HG02885 (cell line): ENCODE measurements around the gene SLC25A14.
"Not testable (repeated sequence)": the region's sequence is repeated elsewhere in the genome, so short reads cannot be mapped to it uniquely, and the experiment has no call there.

Source experiments
- ATAC-seq: cut with Tn5 transposase; IDR thresholded peaks from one replicate; pipeline ENCODE4 v1.9.1; 2021; ENCODE audit warnings: mild to moderate bottlenecking; ENCODE audit not compliant: unreplicated experiment, poor library complexity

The SLC25A14 gene, protein sequence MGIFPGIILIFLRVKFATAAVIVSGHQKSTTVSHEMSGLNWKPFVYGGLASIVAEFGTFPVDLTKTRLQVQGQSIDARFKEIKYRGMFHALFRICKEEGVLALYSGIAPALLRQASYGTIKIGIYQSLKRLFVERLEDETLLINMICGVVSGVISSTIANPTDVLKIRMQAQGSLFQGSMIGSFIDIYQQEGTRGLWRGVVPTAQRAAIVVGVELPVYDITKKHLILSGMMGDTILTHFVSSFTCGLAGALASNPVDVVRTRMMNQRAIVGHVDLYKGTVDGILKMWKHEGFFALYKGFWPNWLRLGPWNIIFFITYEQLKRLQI

DNA sequence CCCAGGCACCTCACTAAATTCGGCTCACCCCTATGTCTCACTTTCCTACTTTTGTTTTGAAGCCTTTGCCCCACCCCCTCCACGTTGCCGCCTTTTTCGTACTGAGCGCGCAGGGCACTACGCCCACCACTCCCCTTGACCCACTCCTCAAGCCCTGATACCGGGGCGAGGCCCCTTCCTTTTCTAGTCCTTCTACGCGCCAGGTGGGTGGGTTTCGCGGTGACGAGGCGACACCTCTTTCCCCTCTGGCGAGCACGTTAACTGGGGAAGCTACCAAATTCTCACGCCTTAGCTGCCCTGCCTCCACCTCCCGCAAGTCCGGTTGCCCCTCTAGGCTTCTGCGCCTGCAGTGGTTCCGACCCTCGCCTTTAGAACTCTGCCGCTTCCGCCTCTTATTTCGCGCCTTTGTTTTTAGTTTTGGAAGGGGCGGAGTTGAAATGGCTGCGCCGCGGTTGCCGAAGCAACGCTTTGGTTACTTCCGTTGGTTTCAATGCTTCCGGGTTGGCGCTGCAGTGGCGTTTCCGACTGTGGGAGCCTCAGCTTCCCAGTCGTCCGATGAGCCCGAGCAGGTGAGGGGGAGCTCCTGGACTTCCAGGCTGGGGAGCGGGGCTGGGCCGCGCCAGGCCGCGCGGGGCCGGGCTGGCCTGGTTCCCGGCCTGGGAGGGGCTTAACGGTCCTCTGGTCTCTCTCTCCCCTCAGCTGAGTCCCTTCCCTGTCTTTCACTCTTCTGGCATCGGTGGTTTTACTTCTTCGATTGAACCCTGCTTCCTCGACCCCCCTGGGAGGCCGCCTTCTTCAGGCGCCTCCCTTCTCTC, at the start of gene SLC25A14:
Gene SLC25A14, plus strand, starts transcription at position 512 of the 815 bp plus-strand sequence. CDS start 360 bp downstream, outside the sequence.
- peak; percentile 97 for ATAC-seq

DNA sequence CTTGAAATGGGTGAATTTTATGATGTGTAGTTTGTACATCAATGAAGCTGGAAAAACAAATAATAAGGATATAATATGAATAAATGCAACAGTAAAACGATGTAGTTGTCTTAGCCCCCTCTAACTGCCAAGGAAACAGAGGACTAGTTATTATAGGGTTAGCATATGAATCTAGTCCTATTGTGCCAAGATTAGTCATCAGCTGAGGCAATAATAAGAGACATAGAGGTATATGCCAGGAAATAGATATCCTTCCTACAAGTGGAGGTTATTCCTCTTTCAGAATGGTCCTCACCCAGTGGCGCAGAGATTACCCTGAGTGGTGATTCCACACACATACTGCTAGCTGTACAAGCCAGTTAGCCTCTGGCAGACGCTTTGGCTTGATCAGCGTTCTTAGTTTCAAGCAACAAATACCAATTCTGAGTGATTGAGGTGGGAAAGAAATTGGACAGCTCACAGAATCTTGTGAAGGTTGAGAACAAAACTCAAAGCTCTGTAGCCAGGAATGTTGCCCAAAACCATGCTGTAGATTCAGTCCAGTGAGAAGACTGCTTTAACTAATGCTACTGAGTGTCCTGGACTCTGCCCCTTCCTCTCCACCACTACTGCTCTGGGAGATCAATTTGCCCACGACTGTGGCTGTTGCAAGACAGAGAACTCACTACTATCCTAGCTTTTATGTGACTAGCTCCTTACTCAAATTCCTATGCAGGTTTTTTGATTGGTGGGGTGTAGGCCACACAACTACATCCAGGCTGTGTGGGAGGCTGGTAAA, 44.0 kb upstream of the SLC25A14 start:
- no peak for ATAC-seq

DNA sequence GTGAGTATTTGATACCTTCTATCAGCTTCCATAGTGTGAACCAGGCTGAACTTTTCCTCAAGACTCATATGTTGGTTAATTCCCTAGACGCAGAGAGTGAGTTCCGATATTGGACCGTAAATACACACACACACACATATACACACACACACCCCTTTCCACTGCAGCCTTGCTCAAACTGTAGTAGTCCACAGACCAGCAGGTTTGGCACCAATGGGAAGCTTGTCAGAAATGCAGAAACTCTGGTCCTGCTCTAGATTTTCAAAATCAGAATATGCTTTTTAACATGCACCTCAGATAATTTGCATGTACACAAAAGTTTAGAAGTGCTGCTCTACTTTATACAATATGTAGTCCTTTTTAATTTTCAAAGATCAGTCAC, 43.4 kb upstream of the SLC25A14 start:
- no peak for ATAC-seq

DNA sequence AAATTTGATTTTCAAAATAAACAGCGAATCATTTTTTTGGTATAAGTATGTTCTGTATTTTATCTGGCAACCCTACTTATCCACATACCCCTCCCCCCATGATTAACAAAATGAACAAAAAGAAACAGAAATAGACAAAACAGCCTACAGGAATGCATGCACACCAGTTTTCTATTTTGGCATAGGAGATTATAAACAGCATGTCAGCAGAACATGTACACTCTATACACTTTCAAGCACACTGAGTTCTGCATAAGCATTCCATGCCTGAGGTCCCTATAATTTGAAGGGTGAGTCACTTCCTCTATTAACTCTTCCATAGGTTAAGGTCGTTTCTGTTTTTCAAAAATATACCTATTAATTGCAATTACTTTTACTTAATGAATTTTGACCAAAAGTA, 43.0 kb upstream of the SLC25A14 start:
- no peak for ATAC-seq

DNA sequence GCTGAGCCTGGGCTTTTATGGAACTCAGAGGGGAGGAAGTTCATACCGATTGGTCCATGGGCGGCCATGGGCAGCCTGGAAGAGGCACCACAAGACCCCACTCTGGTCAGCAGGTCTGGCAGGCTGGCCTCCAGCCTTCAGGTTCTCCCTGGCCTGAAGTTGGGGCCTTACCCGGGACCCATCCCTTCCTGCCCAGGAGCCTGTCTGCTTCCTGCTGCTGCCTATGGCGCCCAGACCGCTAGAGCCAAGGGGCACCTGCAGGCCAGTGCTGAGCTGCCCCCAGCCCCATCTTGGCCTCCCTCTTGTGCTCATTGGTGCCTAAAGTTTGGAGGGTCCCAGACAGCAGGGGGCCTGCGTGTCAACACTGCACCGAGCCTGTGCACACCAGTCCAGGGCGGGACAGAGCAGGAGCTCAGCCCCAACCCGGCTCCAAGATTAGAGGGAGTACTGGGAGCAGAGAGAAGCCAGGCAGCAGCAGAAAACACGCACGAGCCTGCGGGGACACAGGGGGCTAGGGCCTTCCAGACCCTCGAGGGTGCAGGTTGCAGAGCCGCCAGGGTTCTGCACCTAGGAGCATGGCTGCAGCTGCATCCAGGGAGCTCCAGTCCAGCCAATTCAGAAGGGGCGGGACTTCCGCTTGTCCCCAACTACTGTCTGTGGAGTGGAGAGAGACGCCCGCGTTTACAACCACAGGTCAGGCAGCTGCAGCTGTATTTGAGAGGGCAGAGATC, 40.3 kb upstream of the SLC25A14 start:
- ATAC-seq, result no peak

DNA sequence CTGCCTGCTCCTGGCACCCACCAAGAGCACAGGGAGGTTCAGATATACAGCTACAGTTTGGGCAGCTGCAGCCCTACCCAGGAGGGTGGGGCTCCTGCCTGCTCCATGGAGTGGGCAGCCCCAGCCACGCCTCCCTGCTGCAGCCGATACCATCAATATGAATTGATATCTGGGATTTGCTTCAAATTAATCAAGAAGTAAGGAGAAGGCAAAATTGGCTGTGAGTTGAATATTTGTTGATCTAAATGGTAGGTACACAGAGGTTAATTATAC, 39.8 kb upstream of the SLC25A14 start:
- no peak for ATAC-seq

DNA sequence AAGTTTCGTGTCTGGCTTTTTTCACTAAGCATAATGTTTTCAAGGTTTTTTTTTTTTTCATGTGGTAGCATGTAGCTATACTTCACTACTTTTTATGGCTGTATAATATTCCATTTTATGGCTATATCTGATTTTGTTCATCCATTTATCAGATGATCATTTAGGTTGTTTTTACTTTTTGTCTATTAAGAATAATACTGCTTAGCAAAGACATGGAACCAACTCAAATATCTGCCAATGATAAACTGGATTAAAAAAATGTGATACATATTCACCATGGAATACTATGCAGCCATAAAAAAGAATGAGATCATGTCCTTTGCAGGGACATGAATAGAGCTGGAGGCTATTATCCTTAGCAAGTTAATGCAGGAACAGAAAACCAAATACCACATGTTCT, 38.3 kb upstream of the SLC25A14 start:
- no peak for ATAC-seq

DNA sequence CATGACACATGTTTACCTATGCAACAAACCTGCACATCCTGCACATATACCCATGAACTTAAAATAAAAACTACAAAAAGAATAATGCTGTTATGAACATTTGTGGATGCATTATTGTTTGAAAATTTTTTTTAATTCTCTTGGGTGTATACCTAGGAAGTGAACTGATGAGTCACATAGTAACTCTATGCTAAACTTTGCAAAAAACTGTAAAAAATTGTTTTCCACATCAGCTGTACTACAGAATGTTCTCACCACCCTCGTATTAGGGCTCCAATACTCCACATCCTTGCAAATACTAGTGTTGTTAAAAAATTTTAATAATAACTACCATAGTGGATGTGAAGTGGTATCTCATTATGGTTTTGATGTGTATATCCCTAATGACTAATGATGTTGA, 37.7 kb upstream of the SLC25A14 start:
- no peak for ATAC-seq

DNA sequence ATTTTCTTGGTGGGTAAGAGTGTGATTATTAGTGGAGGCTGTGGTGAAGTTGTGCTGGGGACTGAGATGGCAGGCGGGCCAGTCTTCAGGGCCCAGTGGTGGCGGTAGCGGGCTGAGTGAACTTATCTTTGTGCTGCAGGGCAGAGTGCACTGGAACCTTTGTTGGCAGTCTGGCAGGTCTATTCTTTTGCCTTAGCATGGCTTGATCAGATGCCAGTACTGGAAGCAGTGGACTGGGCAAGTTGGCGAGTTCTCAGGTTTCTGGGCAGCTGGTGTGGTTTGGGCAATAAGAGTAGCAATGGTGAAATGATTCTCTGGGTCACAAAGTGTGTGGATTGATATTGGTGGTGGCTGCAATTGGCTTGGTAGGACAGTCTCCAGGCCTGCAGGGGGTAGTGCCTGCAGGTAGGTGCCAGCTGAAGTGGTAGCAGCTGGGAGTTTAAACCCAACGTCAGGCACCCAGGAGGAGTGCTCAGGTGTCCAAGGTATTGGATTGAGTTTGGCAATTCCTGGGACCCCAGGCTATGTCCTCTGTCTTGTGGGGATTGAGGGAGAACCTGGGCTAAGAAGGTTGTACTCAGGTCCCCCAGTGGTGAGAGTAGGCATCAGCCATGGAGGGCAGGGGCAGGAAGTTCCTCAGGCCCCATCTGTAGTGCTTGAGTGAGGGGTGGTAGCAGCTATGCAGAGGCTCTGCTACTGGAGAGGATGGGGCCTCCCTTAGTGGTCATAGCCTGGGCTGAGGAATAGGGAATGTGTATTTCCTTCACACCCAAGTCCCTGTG, 34.9 kb upstream of the SLC25A14 start:
- ATAC-seq, result no peak

DNA sequence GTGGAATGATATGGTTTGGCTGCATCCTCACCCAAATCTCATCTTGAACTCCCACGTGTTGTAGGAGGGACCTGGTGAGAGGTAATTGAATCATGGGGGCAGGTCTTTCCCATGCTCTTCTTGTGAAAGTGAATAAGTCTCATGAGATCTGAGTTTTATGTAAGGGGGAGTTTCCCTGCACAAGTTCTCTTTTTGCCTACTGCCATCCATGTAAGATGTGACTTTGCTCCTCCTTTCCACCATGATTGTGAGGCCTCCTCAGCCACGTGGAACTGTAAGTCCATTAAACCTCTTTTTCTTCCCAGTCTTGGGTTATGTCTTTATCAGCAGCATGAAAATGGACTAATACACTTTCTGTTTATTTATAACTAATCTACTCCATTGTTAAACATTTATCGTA, 19.8 kb upstream of the SLC25A14 start:
- ATAC-seq, result not testable (repeated sequence)

DNA sequence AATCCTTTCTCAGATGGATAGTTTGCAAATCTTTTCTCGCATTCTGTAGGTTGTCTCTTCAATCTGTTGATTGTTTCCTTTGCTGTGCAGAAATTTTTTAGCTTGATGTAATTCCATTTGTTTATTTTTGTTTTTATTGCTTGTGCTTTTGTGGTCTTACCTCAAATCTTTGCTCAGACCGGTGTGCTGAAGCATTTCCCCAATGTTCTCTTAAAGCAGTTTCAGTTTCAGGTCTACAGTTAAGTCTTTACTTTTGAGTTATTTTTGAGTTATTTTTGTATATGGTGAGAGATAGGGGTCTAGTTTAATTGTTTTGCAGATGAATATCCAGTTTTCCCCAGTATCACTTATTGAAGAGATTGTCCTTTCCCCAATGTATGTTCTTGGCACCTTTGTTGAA, 18.2 kb upstream of the SLC25A14 start:
- ATAC-seq, result peak; percentile 71

DNA sequence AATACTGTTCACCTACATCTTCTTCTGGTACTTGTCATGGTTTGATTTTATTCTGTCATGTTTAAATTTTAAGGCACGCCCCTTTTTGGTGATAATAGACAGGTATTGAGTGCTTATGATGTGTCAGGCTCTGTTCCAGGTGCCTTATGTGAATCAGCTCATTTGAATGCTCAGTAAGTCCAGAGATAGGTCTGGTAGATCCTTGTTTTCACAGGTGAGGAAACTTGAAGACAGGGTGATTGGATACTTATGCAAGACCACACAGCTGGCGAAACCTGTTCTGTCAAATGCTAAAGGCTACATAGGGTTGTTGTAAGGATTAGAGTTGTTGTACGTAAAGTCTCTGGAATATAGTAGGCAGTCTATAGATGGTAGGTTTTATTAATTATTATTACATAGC, 9.6 kb upstream of the SLC25A14 start:
- no peak for ATAC-seq

DNA sequence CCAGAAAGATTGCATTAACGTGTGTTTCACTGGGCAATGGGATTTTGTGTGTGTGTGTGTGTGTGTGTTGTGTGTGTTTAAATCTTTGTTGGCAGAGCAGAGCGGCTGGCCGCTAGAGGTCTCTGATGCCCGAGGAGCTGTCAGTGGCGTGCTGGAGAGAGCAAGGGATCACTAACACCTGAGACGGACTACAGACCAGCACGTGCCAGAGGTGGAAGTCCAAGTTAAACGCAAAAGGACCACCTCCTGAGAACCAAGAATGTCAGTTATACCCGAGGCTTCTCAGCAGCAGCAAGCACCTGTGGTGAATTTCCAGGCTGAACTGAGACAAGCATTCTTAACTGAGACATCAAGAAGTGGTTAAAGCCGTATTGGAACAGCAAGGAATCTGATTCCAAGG, 9.0 kb upstream of the SLC25A14 start:
- peak; percentile 93 for ATAC-seq

DNA sequence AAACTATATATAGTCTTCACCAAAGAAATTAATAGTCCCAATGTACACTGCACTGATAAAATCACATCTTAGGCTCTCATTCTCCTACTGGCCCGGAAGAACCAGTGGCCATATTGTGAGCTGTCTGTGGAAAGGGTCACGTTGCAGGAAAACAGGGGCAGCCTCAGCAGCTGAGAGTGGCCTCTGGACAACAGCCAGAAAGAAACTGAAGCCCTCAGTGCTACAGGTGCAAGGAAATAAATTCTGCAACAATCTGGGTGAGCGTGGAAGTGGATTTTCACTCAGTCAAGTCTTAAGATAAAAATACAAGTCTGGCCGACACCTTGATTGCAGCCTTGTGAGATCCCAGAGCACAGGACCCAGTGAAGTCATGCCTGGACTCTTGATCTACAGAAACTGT, 3.2 kb upstream of the SLC25A14 start:
- ATAC-seq, result no peak

DNA sequence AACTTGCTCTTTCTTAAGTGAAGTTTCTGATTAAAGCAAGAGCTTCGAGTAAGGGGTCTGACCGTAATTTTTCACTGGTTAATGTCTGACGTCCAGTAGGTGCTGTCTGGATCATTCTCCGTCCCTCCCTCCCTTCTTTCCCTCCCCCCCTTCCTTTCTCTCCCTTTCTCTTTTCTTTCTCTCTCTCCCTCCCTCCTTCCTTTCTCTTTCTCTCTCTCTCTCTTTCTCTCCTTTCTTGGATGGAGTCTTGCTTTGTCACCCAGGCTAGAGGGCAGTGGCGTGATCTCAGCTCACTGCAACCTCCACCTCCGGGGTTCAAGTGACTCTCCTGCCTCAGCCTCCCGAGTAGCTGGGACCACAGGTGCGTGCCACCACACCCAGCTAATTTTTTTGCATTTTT, 850 bp upstream of the SLC25A14 start:
- ATAC-seq, result not testable (repeated sequence)

DNA sequence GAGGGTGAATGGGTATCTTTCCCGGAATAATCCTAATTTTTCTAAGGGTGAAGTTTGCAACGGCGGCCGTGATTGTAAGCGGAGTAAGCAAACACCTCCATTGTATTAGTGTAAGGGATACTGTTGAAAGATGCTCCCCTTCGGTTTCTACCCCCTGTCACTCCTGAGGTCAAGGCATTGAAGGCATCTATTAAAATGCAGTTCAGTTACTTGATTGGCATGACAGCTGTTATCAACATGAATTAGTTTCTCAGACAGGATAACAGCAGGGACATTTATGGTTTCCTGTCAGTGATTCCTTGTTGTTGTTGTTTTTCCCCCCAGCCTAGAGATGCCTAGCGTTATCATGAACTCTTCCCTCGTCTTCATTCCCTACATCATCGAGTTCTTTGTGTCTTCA, 552 bp downstream of the SLC25A14 start:
- ATAC-seq, result peak; percentile 1

DNA sequence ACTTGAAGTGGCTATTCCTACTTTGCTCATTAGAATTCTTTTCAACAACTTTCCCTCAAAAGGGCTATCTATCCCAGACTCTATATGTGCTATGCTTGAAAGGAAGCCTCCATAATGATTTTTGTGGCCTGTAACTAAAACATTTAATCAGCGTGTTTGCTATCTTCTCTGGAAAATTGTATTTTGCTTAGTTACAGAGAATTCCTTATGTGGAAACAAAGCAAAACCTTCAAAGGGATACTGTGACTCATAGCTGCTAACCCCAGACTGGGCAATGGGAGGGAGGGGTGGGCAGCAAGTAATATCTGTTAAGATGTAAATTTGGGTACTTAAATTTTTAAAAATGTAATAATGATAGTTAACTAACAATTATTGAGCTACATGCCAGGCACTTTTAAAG, 3.7 kb downstream of the SLC25A14 start:
- no peak for ATAC-seq

DNA sequence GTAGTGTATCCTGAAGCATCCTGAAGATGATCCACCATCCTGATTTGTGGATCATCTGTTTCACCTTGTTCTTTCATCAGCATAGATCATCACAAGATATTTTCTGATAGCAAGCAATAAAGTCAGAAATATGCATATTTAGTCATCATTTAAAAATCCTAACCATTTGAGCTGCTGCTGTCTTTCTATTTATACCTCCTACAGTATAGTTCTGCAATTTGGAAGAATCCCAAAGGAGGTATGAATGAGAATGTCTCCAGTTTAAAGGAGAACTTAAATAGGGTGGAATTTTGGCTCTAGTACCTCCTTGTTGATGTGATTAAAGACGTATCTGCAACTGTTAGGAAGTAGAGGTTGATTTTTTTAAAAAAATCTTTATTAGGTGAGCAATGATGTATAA, 7.6 kb downstream of the SLC25A14 start:
- ATAC-seq, result no peak

DNA sequence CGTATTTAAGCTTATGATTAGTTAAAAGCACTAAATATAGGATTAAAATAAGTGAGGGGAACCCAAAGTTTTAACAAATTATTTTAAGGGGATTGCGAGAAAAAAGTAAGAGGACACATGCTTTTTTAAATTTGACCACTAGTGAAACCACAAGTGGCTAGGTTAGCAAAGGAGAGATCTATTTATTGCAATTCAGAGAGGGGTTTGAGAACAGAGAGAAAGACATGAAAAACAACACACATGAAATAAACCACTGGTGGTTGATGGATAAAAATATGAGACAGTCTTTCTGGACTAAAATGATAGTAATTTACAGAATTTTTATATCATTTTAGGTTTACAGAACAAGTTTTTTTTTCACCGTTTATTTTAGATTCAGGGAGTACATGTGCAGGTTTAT, 11.8 kb downstream of the SLC25A14 start:
- no peak for ATAC-seq

DNA sequence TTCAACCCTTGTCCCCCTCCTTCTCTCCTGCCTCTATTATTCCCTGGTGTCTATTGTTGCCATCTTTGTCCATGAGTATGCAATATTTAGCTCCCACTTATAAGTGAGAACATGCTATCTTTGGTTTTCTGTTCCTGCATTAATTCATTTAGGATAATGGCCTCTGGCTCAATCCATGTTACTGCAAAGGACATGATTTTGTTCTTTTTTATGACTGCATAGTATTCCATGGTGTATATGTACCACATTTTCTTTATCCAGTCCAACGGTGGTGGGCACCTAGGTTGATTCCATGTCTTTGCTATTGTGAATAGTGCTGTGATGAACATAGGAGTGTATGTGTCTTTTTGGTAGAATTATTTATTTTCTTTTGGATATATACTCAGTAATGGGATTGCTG, 12.3 kb downstream of the SLC25A14 start:
- not testable (repeated sequence) for ATAC-seq
